Right cardiac atrium (tissue), 5 donors: Measurements from ENCODE around the gene APOC3. TPM values are rescaled to one million over a fixed set of nuclear protein-coding genes. Genes with fewer than 3 reads are reported as not detected.

Experiments
- ATAC-seq, 2 donors: fragments of 200-7000 bp; cut with Tn5 transposase; one replicate each; pipeline versions ENCODE4 v1.8.0 to v1.9.1; 2020; ENCODE audit warnings: moderate library complexity in 2 of 2, mild to moderate bottlenecking in 1 of 2
- DNase-seq, 3 donors: peaks; one replicate each; pipeline ENCODE4 v3.0.0-alpha.2; 2020
- H3K27ac ChIP-seq: one replicate; pipeline ENCODE4 v1.5.1; 2013; ENCODE audit warnings: mild to moderate bottlenecking, low read length, control low read depth, moderate library complexity
- H3K27me3 ChIP-seq: one replicate; pipeline ENCODE4 v1.6.1; 2013; ENCODE audit not compliant: control insufficient read depth, insufficient read depth
- H3K4me1 ChIP-seq: one replicate; pipeline ENCODE4 v1.6.1; 2013; ENCODE audit warnings: low read length; ENCODE audit not compliant: control insufficient read depth, insufficient read depth
- H3K4me3 ChIP-seq: one replicate; pipeline ENCODE4 v1.5.1; 2013; ENCODE audit warnings: low read length, control low read depth
- H3K9me3 ChIP-seq: one replicate; pipeline ENCODE4 v1.6.1; 2013; ENCODE audit warnings: low read length; ENCODE audit not compliant: control insufficient read depth
- WGBS: extraction: QIAGEN DNeasy Blood & Tissue Kit; methylation state at CpG from one replicate; pipeline ENCODE4 v1.1.7; 2013; 5-methylcytosine and 5-hydroxymethylcytosine counted together
- intact Hi-C, 4 donors: fragments of 100-400 bp; cut with DNase I; formaldehyde crosslinking; loops; one replicate each; pipeline versions ENCODE4 v1.11.0 to v1.14.0; 2022 to 2023
- polyA plus RNA-seq: library from polyadenylated mRNA; stranded (reverse); fragments of 200-250 nt; gene quantifications from one replicate; pipeline ENCODE4 v1.2.3, GENCODE V29; 2013
- total RNA-seq, 4 donors: library from RNA; stranded (reverse); fragmentation: NEBNext Ultra II Directional; extraction: Animal tissue kit (Norgen Biotek cat#: 25700); gene quantifications; one replicate each; pipeline ENCODE4 v1.2.1, GENCODE V29; 2021
- donor health status: healthy with polysubstance abuse.
- donor health status: DM: no; HTN: yes; CAD: no.
- donor health status: DM: no; HTN: no; CAD: no.
- donor health status: DM: no; HTN: yes; CAD: no; lungs with severe emphysema.
- donor health status: DM: yes; HTN: yes; CAD: no.

APOC3 gene
- total and polyA plus RNA-seq, 5 donors: 0.72 TPM; not detected in 4

DNA sequence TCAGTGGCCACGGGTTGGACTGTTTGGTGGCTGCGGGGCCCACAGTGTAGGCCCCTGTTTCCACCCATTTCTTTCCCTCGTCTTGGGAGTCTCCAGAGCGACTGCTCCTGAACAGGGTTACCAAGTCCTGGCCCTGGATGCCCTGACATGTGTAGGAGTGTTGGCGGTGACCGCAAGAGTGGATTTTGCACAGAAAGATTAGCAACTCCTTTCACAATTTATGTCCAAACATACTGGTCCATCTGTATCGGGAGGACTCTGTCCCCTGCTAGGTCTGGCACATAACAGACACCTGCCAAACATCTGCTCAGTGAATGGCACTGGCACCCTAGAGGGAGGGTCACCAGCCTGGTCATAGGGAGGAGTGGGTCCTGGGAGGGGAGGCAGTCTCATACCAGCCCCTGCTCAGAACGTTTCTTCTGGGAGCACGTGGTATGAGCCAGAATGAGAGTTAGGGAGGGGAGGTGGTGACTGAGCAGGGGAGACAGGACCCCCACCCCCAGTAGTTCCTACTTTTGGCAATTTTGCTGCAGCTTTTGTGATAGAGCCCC lies 11.1 kb downstream of the APOC3 start:
- intact Hi-C loops: no loop called here
- no peak overlapping the region for H3K4me3 ChIP-seq
- H3K27ac ChIP-seq: no peak overlapping the region
- peaks cover 3% of the 10 kb centered on the region for H3K4me1 ChIP-seq
- peak in 1 of 3 donors; percentile 52 for DNase-seq
- WGBS: 63% methylated on average over 9 of the region's 9 CpGs
- no peaks in the 10 kb centered on the region for H3K27me3 ChIP-seq
- no peaks in the 10 kb centered on the region for H3K9me3 ChIP-seq
- no peak for ATAC-seq

- no peak for ATAC-seq
- 99% methylated on average over 4 of the region's 4 CpGs for WGBS
- H3K4me1 ChIP-seq: peaks cover under 1% of the 10 kb centered on the region
Observed at GRCh38 chr11:116842117-116842516, 12.4 kb downstream of the APOC3 start.

GRCh38 chr11:116842909-116843308 lies 13.2 kb downstream of the APOC3 start:
- no peak overlapping the region for H3K4me3 ChIP-seq
- DNase-seq (no peak), ATAC-seq (peak in 1 of 2 donors; percentile 24)
- H3K27me3 ChIP-seq: no peaks in the 10 kb centered on the region
- H3K27ac ChIP-seq: no peak overlapping the region
- H3K4me1 ChIP-seq: no peaks in the 10 kb centered on the region
- intact Hi-C loops: no loop called here
- WGBS: 79% methylated on average over 4 of the region's 4 CpGs
- no peaks in the 10 kb centered on the region for H3K9me3 ChIP-seq

More at GRCh38 chr11:116842117-116842516, 12.4 kb downstream of the APOC3 start:
- no peak for DNase-seq
- no peaks in the 10 kb centered on the region for H3K9me3 ChIP-seq
- H3K27ac ChIP-seq: no peak overlapping the region
- H3K27me3 ChIP-seq: no peaks in the 10 kb centered on the region
- H3K4me3 ChIP-seq: no peak overlapping the region
- intact Hi-C loops: no loop called here

DNA sequence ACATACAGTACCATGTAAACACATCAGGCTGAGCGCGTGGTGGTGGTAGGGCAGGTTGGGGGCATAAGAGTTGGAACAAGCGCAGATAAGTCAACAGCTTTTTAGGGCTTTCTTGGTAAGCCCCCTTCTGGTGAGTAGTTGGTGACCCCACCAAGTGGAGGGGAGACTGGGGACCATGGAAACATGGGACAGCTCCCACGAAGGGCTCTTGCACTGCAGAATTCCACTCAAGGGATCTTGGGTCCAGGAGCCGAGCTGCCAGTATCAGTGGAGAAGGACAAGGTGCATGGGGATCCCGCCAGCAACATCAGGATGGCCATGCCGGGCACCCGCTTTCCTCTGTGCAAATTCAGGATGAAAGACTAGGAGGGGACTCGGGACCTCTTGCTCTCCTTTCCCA lies 14.0 kb downstream of the APOC3 start:
- H3K27ac ChIP-seq: no peak overlapping the region
- 92% methylated on average over 9 of the region's 9 CpGs for WGBS
- no peaks in the 10 kb centered on the region for H3K4me1 ChIP-seq
- H3K27me3 ChIP-seq: no peaks in the 10 kb centered on the region
- no peak overlapping the region for H3K4me3 ChIP-seq
- H3K9me3 ChIP-seq: no peaks in the 10 kb centered on the region
- ATAC-seq: no peak
- intact Hi-C loops: no loop called here
- no peak for DNase-seq

DNA sequence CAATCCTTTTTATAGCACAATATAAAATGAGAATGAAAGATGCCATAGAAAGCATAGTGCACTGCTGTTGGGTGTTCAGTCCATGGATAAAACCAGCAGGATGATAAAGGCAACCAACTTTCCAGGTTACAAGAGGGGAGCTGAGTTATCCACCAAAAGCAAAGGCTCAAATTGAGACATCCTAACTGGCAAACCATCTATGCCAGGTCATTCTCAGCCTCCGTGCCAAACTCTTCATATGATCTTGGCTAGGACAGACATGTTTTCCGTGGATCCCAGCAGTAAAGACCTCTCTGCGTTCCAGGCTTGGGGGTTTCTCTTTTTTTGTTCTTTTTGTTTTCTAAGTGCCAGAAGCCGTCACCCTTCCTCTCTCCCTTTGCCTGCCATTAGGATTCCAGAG lies 15.0 kb downstream of the APOC3 start:
- ATAC-seq (no peak), DNase-seq (no peak)
- Histone ChIP-seq H3K4me1 (no peaks in the 10 kb centered on the region), H3K4me3 (no peak overlapping the region), H3K27ac (no peak overlapping the region), H3K9me3 (no peaks in the 10 kb centered on the region), H3K27me3 (no peaks in the 10 kb centered on the region)
- WGBS: 68% methylated on average over 4 of the region's 4 CpGs
- intact Hi-C loops: no loop called here

- H3K27me3 ChIP-seq: no peaks in the 10 kb centered on the region
- H3K4me3 ChIP-seq: no peak overlapping the region
- no peak for ATAC-seq
- 96% methylated on average over 4 of the region's 4 CpGs for WGBS
- no peak for DNase-seq
- peaks cover 2% of the 10 kb centered on the region for H3K4me1 ChIP-seq
- intact Hi-C loops: no loop called here
- no peak overlapping the region for H3K27ac ChIP-seq
- H3K9me3 ChIP-seq: no peaks in the 10 kb centered on the region
Observed at GRCh38 chr11:116847612-116848011, 17.9 kb downstream of the APOC3 start.

- no peak overlapping the region for H3K27ac ChIP-seq
- H3K27me3 ChIP-seq: no peaks in the 10 kb centered on the region
- DNase-seq (peak in 1 of 3 donors; percentile 48), ATAC-seq (no peak)
- intact Hi-C loops: no loop called here
- peaks cover 9% of the 10 kb centered on the region for H3K4me1 ChIP-seq
- 97% methylated on average over 12 of the region's 12 CpGs for WGBS
- H3K4me3 ChIP-seq: no peak overlapping the region
- H3K9me3 ChIP-seq: no peaks in the 10 kb centered on the region
Observed at GRCh38 chr11:116849060-116849459, 19.4 kb downstream of the APOC3 start.

DNA sequence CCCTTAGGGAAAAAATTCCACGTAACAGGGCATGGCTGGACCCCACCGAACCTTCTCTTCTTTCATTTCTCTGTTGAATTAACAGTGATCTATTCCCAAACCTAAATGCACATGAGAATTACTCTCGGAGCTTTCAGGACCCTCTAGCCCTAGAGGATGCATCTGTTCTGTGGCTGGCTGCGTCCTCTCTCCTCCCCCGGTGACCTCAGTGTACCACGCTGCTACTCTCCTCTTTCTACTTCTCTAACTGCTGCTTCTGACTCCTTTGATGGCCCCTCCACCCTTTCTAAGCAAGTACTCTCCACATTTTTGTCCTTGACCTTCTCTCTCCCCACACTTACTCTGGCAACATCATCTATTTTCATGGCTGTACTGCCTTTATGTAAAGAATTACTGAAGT lies 19.8 kb downstream of the APOC3 start:
- WGBS: 89% methylated on average over 6 of the region's 6 CpGs
- no peaks in the 10 kb centered on the region for H3K9me3 ChIP-seq
- DNase-seq (no peak), ATAC-seq (no peak)
- no peak overlapping the region for H3K27ac ChIP-seq
- H3K4me3 ChIP-seq: no peak overlapping the region
- intact Hi-C loops: no loop called here
- peaks cover 9% of the 10 kb centered on the region for H3K4me1 ChIP-seq
- H3K27me3 ChIP-seq: no peaks in the 10 kb centered on the region

DNA sequence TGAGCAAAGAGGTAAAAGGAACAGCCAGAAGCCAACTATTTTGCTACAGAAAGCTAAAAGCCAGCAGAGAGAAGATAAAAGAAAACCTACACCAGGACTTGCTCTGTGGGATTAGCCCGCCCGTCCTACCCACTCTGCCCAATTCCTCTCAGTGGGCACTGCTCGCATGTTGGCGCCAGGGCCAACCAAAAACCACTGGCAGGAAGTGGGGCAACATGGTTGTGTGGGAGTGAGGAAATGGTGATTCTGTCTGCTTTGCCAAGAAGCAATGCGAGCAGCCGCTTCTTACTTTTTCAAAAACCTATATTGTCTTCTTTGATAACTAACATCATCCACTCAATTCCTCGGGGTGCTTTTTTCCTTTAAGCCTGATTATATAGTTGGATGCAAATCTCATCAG lies 21.9 kb downstream of the APOC3 start:
- Histone ChIP-seq H3K27ac (no peak overlapping the region), H3K9me3 (no peaks in the 10 kb centered on the region)
- intact Hi-C loops: no loop called here

DNA sequence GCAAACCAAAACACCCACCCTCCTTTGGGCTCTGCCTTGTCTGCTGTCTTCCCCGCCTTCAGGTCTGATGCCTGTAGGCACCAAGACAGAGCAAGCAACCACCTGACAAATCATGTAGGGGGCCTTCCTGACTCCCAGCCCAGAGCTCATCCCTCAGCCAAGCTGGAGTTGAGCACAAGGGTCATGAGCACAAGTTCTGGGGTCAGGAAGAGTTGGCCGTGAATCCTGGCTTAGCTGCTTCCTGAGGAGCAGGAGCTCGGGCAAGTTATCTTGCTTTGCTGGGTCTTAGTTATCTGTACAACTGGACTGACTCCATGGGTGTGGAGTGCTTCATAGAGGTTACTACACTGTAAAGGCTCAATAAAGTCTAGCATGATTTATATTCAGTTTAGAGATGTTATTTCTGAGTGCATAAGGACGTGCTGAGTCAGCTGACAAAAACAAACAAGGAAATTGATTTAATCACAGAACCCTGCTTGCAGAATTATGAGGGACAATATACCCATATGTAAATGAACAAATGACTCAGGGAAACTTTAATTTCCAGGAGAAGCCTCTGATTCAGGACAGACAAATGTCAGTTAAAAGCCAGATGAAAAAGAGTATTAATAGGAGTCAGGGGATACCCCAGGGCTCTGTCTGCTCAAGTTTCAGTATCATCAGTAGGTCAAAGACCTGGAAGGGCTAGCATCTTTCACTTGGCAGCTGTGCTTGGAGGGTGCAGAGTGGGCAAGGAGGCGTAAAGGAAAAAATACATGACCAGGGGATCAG lies 22.7 kb downstream of the APOC3 start:
- no peak overlapping the region for H3K27ac ChIP-seq
- DNase-seq: peak in 2 of 3 donors; percentile 59 to 70
- ATAC-seq: peak; percentile 65 to 75
- WGBS: 35% methylated on average over 5 of the region's 5 CpGs
- no peak overlapping the region for H3K4me3 ChIP-seq
- peaks cover 9% of the 10 kb centered on the region for H3K4me1 ChIP-seq
- H3K9me3 ChIP-seq: no peaks in the 10 kb centered on the region
- H3K27me3 ChIP-seq: no peaks in the 10 kb centered on the region
- intact Hi-C loops: no loop called here

More for the DNA sequence above, 21.9 kb downstream of the APOC3 start:
- Histone ChIP-seq H3K4me3 (no peak overlapping the region), H3K4me1 (peaks cover 9% of the 10 kb centered on the region), H3K27me3 (no peaks in the 10 kb centered on the region)
- 70% methylated on average over 7 of the region's 7 CpGs for WGBS
- ATAC-seq (no peak), DNase-seq (no peak)

- Histone ChIP-seq H3K4me1 (peaks cover 9% of the 10 kb centered on the region), H3K27ac (no peak overlapping the region), H3K27me3 (no peaks in the 10 kb centered on the region), H3K9me3 (no peaks in the 10 kb centered on the region), H3K4me3 (no peak overlapping the region)
- DNase-seq (peak in 1 of 3 donors; percentile 47), ATAC-seq (peak; percentile 25 to 46)
- 60% methylated on average over 6 of the region's 6 CpGs for WGBS
- intact Hi-C loops: no loop called here
Observed at GRCh38 chr11:116853461-116854073, 23.9 kb downstream of the APOC3 start.
